ENCODE results near the gene MELTF.
"Not testable (repeated sequence)": the region's sequence is repeated elsewhere in the genome, so short reads cannot be mapped to it uniquely, and the experiment has no call there.

Gene MELTF

DNA sequence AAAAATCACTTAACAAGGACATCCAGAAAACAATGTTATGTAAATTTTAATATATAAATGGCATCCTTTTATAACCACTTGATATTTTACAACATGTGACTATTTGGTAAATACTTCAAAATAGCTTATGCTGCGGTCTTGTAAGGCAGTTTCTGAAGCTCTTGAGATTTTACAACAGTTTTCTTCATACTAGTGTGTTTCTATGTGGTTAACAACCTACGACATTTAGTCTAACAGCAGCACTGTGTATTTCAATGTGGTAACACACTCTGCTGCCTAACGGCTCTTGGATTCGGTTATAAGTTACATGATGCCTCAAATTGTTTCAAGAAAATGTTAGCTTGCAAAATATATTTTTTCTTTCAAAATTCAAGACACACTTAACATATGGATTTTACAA, 12.9 kb upstream of the MELTF start:
- TF ChIP-seq SP1 (IDR thresholded peaks at IDR 0.05), result no peak
- TF ChIP-seq HDGF (IDR thresholded peaks at IDR 0.05; ENCODE audit: borderline replicate concordance), result no peak
- TF ChIP-seq NFRKB (IDR thresholded peaks at IDR 0.05), result no peak
- no peak for TF ChIP-seq CTBP1 (IDR thresholded peaks at IDR 0.05; ENCODE audit: borderline replicate concordance)
- no peak for TF ChIP-seq ELF4 (IDR thresholded peaks at IDR 0.05)
- no peak for TF ChIP-seq L3MBTL2 (conservative IDR thresholded peaks at IDR 0.05)
- no peak for TF ChIP-seq SUZ12 (IDR thresholded peaks at IDR 0.05)
- TF ChIP-seq FOXM1 (IDR thresholded peaks at IDR 0.05; ENCODE audit: borderline replicate concordance), result no peak
- TF ChIP-seq LEF1 (IDR thresholded peaks at IDR 0.05; ENCODE audit: borderline replicate concordance), result no peak
- no peak for TF ChIP-seq TARDBP (IDR thresholded peaks at IDR 0.05)
- TF ChIP-seq FOXK2 (IDR thresholded peaks at IDR 0.05), result no peak
- no peak for TF ChIP-seq BHLHE40 (IDR thresholded peaks at IDR 0.05; ENCODE audit: borderline replicate concordance)
- TF ChIP-seq, protein P1, sequence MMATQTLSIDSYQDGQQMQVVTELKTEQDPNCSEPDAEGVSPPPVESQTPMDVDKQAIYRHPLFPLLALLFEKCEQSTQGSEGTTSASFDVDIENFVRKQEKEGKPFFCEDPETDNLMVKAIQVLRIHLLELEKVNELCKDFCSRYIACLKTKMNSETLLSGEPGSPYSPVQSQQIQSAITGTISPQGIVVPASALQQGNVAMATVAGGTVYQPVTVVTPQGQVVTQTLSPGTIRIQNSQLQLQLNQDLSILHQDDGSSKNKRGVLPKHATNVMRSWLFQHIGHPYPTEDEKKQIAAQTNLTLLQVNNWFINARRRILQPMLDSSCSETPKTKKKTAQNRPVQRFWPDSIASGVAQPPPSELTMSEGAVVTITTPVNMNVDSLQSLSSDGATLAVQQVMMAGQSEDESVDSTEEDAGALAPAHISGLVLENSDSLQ (IDR thresholded peaks at IDR 0.05), result no peak
- ChIA-PET CTCF (no interaction called here), POLR2A (no interaction called here)
- DNase-seq (ENCODE audit: extremely low spot score), result no peak

DNA sequence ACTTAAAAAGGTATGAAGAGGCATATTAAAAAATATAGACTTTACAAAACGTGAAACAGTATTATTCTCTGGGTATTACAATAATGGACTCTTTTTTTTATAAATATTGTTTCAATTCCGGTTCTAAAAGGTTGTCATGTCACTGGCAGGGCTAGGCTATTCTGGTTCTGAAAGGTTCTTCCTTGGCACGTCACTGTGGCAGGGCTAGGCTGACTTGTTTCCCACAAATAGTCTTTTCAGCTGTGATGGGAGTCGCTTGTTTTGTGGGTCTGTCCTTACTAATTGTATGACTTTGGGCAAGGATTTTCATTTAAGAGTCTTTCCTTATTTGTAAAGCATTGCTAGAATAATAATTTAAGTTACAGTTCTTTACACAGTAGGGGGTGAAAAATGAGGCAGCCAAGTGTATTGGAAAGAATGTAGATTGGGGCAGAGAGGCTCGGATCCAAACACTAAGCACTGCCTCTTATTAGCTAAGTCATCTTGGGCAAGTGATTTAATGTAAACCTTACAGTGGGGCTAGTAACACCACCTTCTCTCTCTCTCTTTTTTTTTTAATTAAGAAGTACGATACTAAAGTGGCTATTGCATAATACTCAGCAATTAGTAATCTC, 12.4 kb upstream of the MELTF start:
- ChIA-PET POLR2A (no interaction called here), CTCF (no interaction called here)
- DNase-seq (ENCODE audit: extremely low spot score), result no peak
- TF ChIP-seq BHLHE40 (IDR thresholded peaks at IDR 0.05; ENCODE audit: borderline replicate concordance) (no peak), FOXK2 (IDR thresholded peaks at IDR 0.05) (no peak), L3MBTL2 (conservative IDR thresholded peaks at IDR 0.05) (no peak), HDGF (IDR thresholded peaks at IDR 0.05; ENCODE audit: borderline replicate concordance) (no peak), TARDBP (IDR thresholded peaks at IDR 0.05) (no peak), SUZ12 (IDR thresholded peaks at IDR 0.05) (no peak), ZNF384 (IDR thresholded peaks at IDR 0.05) (no peak), SP1 (IDR thresholded peaks at IDR 0.05) (no peak), FOXA1 (IDR thresholded peaks at IDR 0.05) (no peak), LEF1 (IDR thresholded peaks at IDR 0.05; ENCODE audit: borderline replicate concordance) (no peak)
- TF ChIP-seq, protein P1 (IDR thresholded peaks at IDR 0.05), result no peak

DNA sequence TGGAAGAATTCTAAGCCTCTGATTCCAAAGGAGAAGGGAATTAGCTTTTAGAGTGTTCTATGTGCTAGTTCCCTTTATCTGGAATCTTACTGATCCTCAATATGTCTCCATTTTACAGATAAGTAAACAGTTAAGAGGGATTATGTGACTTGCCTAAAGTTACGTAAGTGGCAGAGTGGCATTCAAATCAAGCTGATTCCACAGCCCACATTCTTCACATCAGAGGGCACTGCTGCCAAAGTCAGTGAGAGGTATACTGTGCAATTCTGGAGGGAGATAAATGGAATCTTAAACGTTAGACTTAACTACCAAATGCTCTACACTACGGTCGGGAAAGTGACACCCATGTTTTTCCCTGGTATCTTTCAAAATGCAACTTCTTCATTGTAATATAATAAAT, 11.0 kb upstream of the MELTF start:
- CTCF ChIA-PET, result interaction anchor here (0.6 kb wide), 1 partner anchor 177 kb away, joined by 3 read pairs; no protein-coding TSS in a partner anchor
- no peak for DNase-seq (ENCODE audit: extremely low spot score)
- no peak for TF ChIP-seq SUZ12 (IDR thresholded peaks at IDR 0.05)
- TF ChIP-seq CTBP1 (IDR thresholded peaks at IDR 0.05; ENCODE audit: borderline replicate concordance), result no peak
- POLR2A ChIA-PET, result no interaction called here

DNA sequence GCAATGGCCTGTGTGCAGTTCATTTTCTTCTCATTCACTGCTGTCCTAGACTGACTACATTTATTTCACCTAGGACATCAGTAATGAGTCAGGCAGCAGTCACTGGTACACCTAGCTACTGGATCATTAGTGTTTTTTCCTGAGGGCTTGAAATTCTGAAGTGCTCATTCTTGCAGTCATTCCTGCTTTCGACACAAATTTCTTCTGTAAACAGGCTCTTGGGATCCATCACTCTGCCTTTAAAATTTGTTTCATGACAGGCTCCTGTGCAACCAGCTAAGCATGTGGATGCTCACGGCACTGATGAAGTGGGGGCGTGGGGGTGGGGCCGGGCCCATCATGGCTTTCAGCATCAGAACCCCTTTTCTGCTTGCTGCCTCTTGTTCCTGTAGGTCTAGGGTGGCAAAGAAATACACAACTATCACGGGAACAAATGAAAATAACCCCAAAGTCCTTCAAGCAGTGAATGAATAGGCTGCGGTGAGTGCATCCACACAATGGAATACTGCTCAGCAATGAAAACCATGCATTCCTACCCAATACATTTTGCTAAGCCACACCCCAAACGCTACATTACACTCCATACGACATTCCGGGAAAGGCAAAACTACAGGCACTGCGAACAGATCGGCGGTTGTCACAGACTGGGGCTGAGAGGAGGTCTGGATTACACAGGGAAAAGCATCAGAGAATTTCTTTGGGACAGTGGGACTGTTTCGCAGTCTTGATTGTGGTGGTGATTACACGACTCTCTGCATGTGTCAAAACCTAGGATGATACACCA, 9.3 kb upstream of the MELTF start:
- DNase-seq (ENCODE audit: extremely low spot score), result no peak
- POLR2A ChIA-PET, result no interaction called here
- CTCF ChIA-PET, result no interaction called here
- no peak for TF ChIP-seq TARDBP (IDR thresholded peaks at IDR 0.05)
- TF ChIP-seq CTBP1 (IDR thresholded peaks at IDR 0.05; ENCODE audit: borderline replicate concordance), result no peak
- no peak for TF ChIP-seq SUZ12 (IDR thresholded peaks at IDR 0.05)
- no peak for TF ChIP-seq LEF1 (IDR thresholded peaks at IDR 0.05; ENCODE audit: borderline replicate concordance)
- TF ChIP-seq, protein P1 (IDR thresholded peaks at IDR 0.05), result no peak
- TF ChIP-seq L3MBTL2 (conservative IDR thresholded peaks at IDR 0.05), result no peak
- TF ChIP-seq HDGF (IDR thresholded peaks at IDR 0.05; ENCODE audit: borderline replicate concordance), result no peak
- no peak for TF ChIP-seq ARNT (IDR thresholded peaks at IDR 0.05)
- no peak for TF ChIP-seq FOXM1 (IDR thresholded peaks at IDR 0.05; ENCODE audit: borderline replicate concordance)
- no peak for TF ChIP-seq ZNF384 (IDR thresholded peaks at IDR 0.05)
- TF ChIP-seq FOXA1 (IDR thresholded peaks at IDR 0.05), result no peak
- TF ChIP-seq BHLHE40 (IDR thresholded peaks at IDR 0.05; ENCODE audit: borderline replicate concordance), result no peak
- no peak for TF ChIP-seq FOXK2 (IDR thresholded peaks at IDR 0.05)
- TF ChIP-seq SP1 (IDR thresholded peaks at IDR 0.05), result no peak
- TF ChIP-seq NFRKB (IDR thresholded peaks at IDR 0.05), result no peak
- TF ChIP-seq ELF4 (IDR thresholded peaks at IDR 0.05), result no peak

DNA sequence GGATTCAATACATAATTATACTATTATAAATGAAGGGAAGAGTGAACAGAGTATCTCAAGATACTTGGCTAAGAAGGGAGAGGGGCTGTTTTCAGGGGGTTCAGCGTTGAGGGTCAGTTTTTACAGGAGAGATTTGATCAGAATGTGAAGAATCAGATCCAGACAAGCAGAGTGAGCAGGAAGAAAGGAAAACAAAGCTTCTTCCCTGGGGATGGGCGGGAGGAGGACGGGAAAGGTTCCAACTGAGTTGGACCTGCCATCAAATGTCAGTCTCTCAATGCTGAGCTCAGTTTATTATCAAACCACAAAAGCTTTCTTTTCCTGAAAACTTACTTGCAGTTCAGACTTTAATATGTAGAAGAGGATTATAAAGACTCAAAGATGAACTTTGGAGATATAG, 6.0 kb upstream of the MELTF start:
- POLR2A ChIA-PET, result no interaction called here
- TF ChIP-seq SP1 (IDR thresholded peaks at IDR 0.05) (no peak), FOXA1 (IDR thresholded peaks at IDR 0.05) (no peak), BHLHE40 (IDR thresholded peaks at IDR 0.05; ENCODE audit: borderline replicate concordance) (no peak), SUZ12 (IDR thresholded peaks at IDR 0.05) (no peak), CTBP1 (IDR thresholded peaks at IDR 0.05; ENCODE audit: borderline replicate concordance) (no peak), ELF4 (IDR thresholded peaks at IDR 0.05) (no peak), NFRKB (IDR thresholded peaks at IDR 0.05) (no peak), LEF1 (IDR thresholded peaks at IDR 0.05; ENCODE audit: borderline replicate concordance) (no peak), FOXM1 (IDR thresholded peaks at IDR 0.05; ENCODE audit: borderline replicate concordance) (no peak)
- TF ChIP-seq, protein P1 (IDR thresholded peaks at IDR 0.05), result no peak
- DNase-seq (ENCODE audit: extremely low spot score), result no peak
- CTCF ChIA-PET, result interaction anchor here (0.6 kb wide), 1 partner anchor 198 kb away, joined by 3 read pairs; no protein-coding TSS in a partner anchor

DNA sequence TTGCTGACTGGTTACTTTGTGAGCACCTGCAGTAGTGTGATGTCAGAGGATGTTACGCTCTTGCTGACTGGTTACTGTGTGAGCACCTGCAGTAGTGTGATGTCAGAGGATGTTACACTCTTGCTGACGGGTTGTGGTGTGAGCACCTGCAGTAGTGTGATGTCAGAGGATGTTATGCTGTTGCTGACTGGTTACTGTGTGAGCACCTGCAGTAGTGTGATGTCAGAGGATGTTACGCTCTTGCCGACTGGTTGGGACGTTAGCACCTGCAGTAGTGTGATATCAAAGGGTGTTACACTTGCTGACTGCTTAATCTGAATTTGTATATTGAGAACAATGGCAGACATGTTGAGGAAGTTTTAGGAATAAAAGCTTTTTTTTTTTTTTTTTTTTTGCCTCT, 5.2 kb upstream of the MELTF start:
- DNase-seq (ENCODE audit: extremely low spot score); CTCF ChIA-PET; POLR2A ChIA-PET: not testable (repeated sequence)

DNA sequence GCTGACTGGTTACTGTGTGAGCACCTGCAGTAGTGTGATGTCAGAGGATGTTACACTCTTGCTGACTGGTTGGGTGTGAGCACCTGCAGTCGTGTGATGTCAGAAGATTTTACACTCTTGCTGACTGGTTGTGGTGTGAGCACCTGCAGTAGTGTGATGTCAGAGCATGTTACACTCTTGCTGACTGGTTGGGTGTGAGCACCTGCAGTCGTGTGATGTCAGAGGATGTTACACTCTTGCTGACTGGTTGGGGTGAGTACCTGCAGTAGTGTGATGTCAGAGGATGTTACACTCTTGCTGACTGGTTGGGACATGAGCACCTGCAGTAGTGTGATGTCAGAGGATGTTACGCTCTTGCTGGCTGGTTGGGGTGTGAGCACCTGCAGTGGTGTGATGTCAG, 4.1 kb upstream of the MELTF start:
- CTCF ChIA-PET; DNase-seq (ENCODE audit: extremely low spot score); POLR2A ChIA-PET: not testable (repeated sequence)
